ENCODE data around the gene KLF6.

- TF ChIP-seq, protein P1, sequence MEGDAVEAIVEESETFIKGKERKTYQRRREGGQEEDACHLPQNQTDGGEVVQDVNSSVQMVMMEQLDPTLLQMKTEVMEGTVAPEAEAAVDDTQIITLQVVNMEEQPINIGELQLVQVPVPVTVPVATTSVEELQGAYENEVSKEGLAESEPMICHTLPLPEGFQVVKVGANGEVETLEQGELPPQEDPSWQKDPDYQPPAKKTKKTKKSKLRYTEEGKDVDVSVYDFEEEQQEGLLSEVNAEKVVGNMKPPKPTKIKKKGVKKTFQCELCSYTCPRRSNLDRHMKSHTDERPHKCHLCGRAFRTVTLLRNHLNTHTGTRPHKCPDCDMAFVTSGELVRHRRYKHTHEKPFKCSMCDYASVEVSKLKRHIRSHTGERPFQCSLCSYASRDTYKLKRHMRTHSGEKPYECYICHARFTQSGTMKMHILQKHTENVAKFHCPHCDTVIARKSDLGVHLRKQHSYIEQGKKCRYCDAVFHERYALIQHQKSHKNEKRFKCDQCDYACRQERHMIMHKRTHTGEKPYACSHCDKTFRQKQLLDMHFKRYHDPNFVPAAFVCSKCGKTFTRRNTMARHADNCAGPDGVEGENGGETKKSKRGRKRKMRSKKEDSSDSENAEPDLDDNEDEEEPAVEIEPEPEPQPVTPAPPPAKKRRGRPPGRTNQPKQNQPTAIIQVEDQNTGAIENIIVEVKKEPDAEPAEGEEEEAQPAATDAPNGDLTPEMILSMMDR (IDR thresholded peaks at IDR 0.05) = no peak
- TF ChIP-seq POLR2A (IDR thresholded peaks at IDR 0.05) = no peak
Observed at GRCh38 chr10:3807928-3808496, 23.0 kb upstream of the KLF6 start.

Measured in Peyer's patch (tissue), 4 donors.